Panc1 (cell line): ENCODE results near the gene SGK1. TPM values are rescaled to one million over a fixed set of nuclear protein-coding genes. Genes with fewer than 3 reads are reported as not detected.

Experiments
- ATAC-seq: fragments of 200-7000 bp; cut with Tn5 transposase; 2 replicates; pipeline ENCODE4 v1.9.1; 2020; ENCODE audit warnings: mild to moderate bottlenecking, moderate library complexity
- BruUV-seq: library from RNA; stranded (reverse); fragments of 400-500 nt; replicated peaks from 2 replicates; lab custom pipeline; 2021; lab: Mats Ljungman, UMichigan
- CTCF ChIA-PET: fragments of 300-600 bp; sonication (Branson Sonifier 250); formaldehyde crosslinking; loops from one replicate; lab custom pipeline; 2022; ENCODE audit warnings: antibody characterized with exemption; lab: Charles Lee
- POLR2A ChIA-PET: fragments of 300-600 bp; sonication (Branson Sonifier 250); formaldehyde crosslinking; loops from one replicate; lab custom pipeline; 2022; ENCODE audit warnings: antibody characterized with exemption; lab: Charles Lee
- DNase-seq: peaks from one replicate; pipeline ENCODE4 v3.0.0-alpha.2; 2010; ENCODE audit warnings: low read depth, low spot score
- H3K27ac ChIP-seq: 2 replicates; pipeline ENCODE4 v1.5.1; 2011; ENCODE audit warnings: mild to moderate bottlenecking, low read length, inconsistent platforms
- H3K27me3 ChIP-seq: fragments of 200-500 bp; sonication (Bioruptor generic); 2 replicates; pipeline ENCODE4 v1.6.0; 2014; ENCODE audit warnings: low read length, inconsistent platforms; ENCODE audit not compliant: control insufficient read depth, insufficient read depth
- H3K36me3 ChIP-seq: fragments of 200-500 bp; sonication (Bioruptor generic); 2 replicates; pipeline ENCODE4 v1.5.1; 2014; ENCODE audit warnings: inconsistent platforms, mild to moderate bottlenecking, low read length, moderate library complexity; ENCODE audit not compliant: control insufficient read depth, insufficient read depth
- H3K4me1 ChIP-seq: 2 replicates; pipeline ENCODE4 v1.5.1; 2011; ENCODE audit warnings: inconsistent platforms, mild to moderate bottlenecking, low read length, moderate library complexity; ENCODE audit not compliant: control insufficient read depth, insufficient read depth
- H3K4me3 ChIP-seq, 2 experiments: 2 replicates each; pipeline ENCODE4 v1.5.1; 2011 to 2012; ENCODE audit warnings: low read depth in 2 of 2, low read length in 2 of 2, mild to moderate bottlenecking in 2 of 2, inconsistent platforms in 1 of 2, moderate library complexity in 1 of 2
- H3K9me3 ChIP-seq: fragments of 200-500 bp; sonication (Bioruptor generic); 2 replicates; pipeline ENCODE4 v1.5.1; 2014; ENCODE audit warnings: low read depth, mild to moderate bottlenecking, inconsistent platforms, low read length, moderate library complexity; ENCODE audit not compliant: control insufficient read depth, insufficient read depth
- POLR2AphosphoS5 ChIP-seq: IDR thresholded peaks from 2 replicates; pipeline ENCODE4 v1.6.1; 2012; ENCODE audit warnings: mild to moderate bottlenecking, low read depth, low read length, moderate library complexity
- SIN3A ChIP-seq: IDR thresholded peaks from 2 replicates; pipeline ENCODE4 v1.6.1; 2012; ENCODE audit warnings: low read depth, mild to moderate bottlenecking, low read length, moderate library complexity, borderline replicate concordance; ENCODE audit not compliant: insufficient read depth
- TCF7L2 ChIP-seq: IDR thresholded peaks from 2 replicates; pipeline ENCODE4 v1.6.1; 2011; ENCODE audit warnings: mild to moderate bottlenecking, low read depth, low read length, inconsistent platforms
- in situ Hi-C: cut with HindIII; loops from 2 replicates; pipeline ENCODE4 v1.10.0; 2016; ENCODE audit warnings: low sequenced_read_pairs, low pct_unique_long_range_greater_than_20kb
- intact Hi-C: fragments of 100-400 bp; cut with micrococcal nuclease; formaldehyde crosslinking; loops from one replicate; pipeline ENCODE4 v1.10.0; 2022; ENCODE audit not compliant: unreplicated experiment
- total RNA-seq: library from RNA; stranded (reverse); gene quantifications from one replicate; pipeline ENCODE4 v1.2.1, GENCODE V29; 2021; ENCODE audit not compliant: unreplicated experiment
- TF ChIP-seq, protein P1 (sequence below), 2 experiments: IDR thresholded peaks; 2 replicates each; pipeline ENCODE4 v1.6.1; 2011 to 2012; ENCODE audit warnings: low read depth in 2 of 2, control low read depth in 1 of 2, low read length in 1 of 2, mild to moderate bottlenecking in 1 of 2, moderate library complexity in 1 of 2; ENCODE audit not compliant: insufficient read depth in 1 of 2
- TF ChIP-seq, protein P2 (sequence below): fragments of 450-650 bp; IDR thresholded peaks from 2 replicates; pipeline ENCODE4 v1.5.1; 2017; ENCODE audit warnings: mild to moderate bottlenecking

SGK1 gene
- total RNA-seq, 1 experiment from 2014 or later = 7.5 TPM

DNA sequence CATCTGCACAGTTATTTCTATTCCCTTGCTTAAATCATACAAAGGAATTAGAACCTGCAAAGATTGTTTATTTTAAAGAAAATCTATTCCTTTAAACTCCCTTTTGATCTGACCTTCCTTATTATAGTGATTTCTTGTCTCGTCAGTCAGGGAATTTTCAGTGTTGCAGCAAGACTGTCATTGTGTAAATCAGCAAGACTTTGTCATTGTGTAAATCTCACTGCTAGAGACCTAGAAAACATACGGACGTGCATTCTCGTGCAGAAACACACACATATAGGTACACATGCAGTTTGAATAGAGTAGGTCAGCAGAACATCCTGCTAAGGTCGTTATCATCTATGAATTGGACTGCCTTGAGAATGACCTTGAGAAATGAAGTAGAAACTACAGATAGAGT, 6.2 kb upstream of the SGK1 start:
- ATAC-seq = no peak
- Histone ChIP-seq H3K36me3 (no peaks in the 10 kb centered on the region), H3K4me3 (no peak overlapping the region), H3K4me1 (no peaks in the 10 kb centered on the region), H3K9me3 (no peaks in the 10 kb centered on the region), H3K27me3 (no peaks in the 10 kb centered on the region; the same call in 1 of the 2 replicates), H3K27ac (no peak overlapping the region)
- BruUV-seq = no TSS peak
- CTCF ChIA-PET = no interaction called here
- no peak for TF ChIP-seq SIN3A
- no peak for TF ChIP-seq TCF7L2
- TF ChIP-seq, protein P1, sequence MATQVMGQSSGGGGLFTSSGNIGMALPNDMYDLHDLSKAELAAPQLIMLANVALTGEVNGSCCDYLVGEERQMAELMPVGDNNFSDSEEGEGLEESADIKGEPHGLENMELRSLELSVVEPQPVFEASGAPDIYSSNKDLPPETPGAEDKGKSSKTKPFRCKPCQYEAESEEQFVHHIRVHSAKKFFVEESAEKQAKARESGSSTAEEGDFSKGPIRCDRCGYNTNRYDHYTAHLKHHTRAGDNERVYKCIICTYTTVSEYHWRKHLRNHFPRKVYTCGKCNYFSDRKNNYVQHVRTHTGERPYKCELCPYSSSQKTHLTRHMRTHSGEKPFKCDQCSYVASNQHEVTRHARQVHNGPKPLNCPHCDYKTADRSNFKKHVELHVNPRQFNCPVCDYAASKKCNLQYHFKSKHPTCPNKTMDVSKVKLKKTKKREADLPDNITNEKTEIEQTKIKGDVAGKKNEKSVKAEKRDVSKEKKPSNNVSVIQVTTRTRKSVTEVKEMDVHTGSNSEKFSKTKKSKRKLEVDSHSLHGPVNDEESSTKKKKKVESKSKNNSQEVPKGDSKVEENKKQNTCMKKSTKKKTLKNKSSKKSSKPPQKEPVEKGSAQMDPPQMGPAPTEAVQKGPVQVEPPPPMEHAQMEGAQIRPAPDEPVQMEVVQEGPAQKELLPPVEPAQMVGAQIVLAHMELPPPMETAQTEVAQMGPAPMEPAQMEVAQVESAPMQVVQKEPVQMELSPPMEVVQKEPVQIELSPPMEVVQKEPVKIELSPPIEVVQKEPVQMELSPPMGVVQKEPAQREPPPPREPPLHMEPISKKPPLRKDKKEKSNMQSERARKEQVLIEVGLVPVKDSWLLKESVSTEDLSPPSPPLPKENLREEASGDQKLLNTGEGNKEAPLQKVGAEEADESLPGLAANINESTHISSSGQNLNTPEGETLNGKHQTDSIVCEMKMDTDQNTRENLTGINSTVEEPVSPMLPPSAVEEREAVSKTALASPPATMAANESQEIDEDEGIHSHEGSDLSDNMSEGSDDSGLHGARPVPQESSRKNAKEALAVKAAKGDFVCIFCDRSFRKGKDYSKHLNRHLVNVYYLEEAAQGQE (IDR thresholded peaks at IDR 0.05; ENCODE audit: insufficient read depth in 1 of 2, low read depth in 2 of 2, low read length in 1 of 2) = no peak
- TF ChIP-seq POLR2AphosphoS5 = no peak
- TF ChIP-seq, protein P2, sequence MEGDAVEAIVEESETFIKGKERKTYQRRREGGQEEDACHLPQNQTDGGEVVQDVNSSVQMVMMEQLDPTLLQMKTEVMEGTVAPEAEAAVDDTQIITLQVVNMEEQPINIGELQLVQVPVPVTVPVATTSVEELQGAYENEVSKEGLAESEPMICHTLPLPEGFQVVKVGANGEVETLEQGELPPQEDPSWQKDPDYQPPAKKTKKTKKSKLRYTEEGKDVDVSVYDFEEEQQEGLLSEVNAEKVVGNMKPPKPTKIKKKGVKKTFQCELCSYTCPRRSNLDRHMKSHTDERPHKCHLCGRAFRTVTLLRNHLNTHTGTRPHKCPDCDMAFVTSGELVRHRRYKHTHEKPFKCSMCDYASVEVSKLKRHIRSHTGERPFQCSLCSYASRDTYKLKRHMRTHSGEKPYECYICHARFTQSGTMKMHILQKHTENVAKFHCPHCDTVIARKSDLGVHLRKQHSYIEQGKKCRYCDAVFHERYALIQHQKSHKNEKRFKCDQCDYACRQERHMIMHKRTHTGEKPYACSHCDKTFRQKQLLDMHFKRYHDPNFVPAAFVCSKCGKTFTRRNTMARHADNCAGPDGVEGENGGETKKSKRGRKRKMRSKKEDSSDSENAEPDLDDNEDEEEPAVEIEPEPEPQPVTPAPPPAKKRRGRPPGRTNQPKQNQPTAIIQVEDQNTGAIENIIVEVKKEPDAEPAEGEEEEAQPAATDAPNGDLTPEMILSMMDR = no peak
- intact Hi-C loops (no loop called here), in situ Hi-C loops (no loop called here)
- POLR2A ChIA-PET = no interaction called here
- no peak for DNase-seq

DNA sequence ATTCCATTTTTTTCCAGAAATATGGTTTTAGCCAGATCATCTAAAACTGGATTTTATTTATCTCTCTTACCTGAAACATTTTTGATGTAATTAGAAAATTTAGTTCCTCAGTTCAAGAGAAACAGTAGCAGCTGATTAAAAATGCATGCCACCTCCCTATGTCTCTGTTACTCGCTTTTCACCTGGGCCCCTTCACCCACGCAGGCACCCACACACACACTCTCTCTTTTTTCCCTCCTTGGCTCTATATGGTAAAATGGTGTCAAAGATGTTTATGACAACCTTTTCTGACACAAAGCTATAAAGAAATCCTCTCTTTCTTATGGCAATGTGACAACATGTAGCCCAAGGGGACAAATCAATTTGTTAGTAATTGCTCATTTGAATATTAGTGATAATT, 5.8 kb upstream of the SGK1 start:
- ATAC-seq (no peak), DNase-seq (no peak)
- POLR2A ChIA-PET = no interaction called here
- Histone ChIP-seq H3K36me3 (no peaks in the 10 kb centered on the region), H3K4me1 (no peaks in the 10 kb centered on the region), H3K4me3 (no peak overlapping the region), H3K27ac (no peak overlapping the region), H3K9me3 (no peaks in the 10 kb centered on the region), H3K27me3 (peaks cover 4% of the 10 kb centered on the region; the same call in 1 of the 2 replicates)
- CTCF ChIA-PET = no interaction called here
- TF ChIP-seq TCF7L2 (no peak), SIN3A (no peak), POLR2AphosphoS5 (no peak)
- TF ChIP-seq, protein P2 = no peak
- TF ChIP-seq, protein P1 (IDR thresholded peaks at IDR 0.05; ENCODE audit: insufficient read depth in 1 of 2, low read depth in 2 of 2, low read length in 1 of 2) = no peak
- intact Hi-C loops (no loop called here), in situ Hi-C loops (no loop called here)
- no TSS peak for BruUV-seq
